HG02678 (cell line): ENCODE results near the gene DES.

Source experiments
- ATAC-seq: cut with Tn5 transposase; IDR thresholded peaks from one replicate; pipeline ENCODE4 v1.9.1; 2021; ENCODE audit warnings: mild to moderate bottlenecking, moderate library complexity; ENCODE audit not compliant: unreplicated experiment

The DES gene

DNA sequence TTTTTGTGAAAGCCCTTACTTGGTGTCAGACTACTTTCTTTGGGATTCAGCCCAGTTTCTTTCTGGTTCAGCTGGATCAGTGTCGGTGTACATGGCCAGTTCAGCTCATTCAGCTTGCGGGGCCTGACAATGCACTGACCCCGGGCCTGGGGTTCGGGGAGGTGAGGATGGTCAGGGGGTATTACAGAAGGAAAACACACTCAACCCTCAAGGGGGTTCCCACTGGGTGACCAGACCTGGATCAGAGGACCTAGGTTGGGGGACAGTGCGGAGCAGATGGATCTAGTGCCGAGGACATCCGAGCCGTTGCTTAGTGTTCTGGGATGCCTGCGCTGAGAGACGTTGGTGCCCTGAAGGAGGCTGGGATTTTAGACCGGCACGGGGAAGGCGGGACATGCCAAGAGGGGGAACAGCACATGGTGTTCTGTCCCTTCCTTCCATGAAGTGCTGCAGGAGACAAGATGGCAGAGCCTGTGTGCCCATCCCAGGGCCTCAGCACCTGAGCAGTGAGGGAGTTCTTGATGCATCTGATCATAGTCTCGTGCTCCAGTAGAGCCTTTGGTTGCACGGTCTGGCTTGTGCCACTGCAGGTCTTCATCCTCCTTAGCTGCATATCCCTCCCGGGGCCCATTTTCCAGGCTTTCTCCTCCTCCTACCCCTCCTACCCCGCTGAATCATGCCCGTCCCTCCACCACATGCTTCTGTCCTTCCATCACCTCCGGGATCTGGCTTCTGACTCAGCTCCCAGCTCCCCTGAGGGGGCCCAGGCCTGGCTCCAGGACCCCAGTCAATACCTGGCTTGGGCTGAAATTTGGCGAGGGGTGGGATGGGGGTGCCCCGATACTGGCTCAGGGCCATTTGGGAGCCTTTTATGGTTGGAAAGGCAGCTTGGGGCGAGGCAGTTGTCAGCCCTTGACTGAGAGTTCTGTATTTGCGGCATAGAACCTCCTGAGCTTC lies 34.5 kb downstream of the DES start:
- no peak for ATAC-seq

- ATAC-seq = no peak
Observed at GRCh38 chr2:219453671-219454590, 35.8 kb downstream of the DES start.

- no peak for ATAC-seq
Observed at GRCh38 chr2:219455581-219455980, 37.4 kb downstream of the DES start.

DNA sequence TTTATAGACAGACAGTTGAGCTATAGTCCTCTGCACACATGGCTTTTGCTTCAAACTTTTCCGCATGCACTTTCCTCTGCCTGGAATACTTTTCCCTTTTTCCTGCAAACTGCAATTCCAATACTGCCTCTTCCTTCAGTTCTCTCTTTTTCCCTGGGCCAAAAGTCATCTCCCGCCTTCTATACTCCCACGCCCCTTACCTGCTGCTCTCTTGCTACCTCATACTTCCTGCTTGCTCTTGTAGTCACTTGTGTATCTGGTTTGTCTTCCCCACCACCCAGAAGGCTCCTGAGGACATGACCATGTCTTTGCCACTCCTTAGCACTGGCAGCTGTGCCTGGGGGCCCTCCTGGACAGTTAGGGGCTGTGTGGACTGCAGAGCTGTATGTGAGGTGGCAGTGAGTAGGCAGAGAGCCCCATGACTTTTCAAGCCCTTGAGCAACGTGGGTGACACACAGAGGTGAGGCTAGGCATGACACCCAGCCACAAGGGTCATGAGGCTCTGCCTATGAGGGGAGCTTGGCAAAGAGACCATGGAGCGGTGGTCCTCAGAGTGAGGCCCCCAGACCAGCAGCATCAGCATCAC lies 39.7 kb downstream of the DES start:
- ATAC-seq = no peak

GRCh38 chr2:219458996-219459395 lies 40.8 kb downstream of the DES start:
- no peak for ATAC-seq

DNA sequence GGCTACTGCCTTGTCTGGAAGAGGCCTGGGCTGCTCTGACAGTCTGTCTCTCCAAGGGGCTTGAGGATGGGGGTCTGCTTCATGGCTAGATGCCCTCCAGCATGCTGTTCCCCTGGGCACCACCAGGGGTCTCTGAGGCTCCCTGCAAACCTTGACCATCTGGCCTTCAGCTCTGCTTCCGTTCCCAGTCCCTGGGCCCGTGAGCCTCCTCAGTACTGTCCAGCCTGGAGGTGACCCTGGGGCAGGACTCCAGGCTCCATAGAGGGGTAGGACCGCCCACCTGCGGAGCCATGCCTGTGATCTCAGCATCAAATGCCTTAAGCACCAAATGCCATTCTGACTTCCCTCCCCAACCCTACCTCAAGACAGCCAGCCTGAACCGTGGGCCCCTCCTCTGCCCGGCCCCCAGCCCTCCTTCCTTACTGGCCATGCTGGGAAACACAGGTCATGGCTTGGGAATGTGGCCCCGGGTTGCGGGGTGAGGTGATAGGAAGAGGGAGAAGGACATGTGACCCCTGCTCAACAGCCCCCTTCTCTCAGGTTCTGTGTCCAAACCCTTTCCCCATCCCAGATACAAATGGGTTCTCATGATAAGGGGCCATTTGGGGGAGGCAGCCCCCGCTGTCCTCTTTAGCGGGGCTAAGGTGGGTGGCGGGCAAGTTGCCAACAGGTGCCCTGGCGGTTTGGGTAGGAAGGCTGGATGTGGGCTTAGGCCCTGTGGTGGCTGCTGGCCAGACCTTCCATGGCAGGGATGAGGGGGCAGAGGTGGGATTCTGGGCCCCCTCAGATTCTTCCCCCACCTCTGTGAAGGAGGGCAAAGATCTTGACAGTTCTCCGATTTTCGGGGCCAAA lies 41.5 kb downstream of the DES start:
- ATAC-seq = peak; percentile 72

DNA sequence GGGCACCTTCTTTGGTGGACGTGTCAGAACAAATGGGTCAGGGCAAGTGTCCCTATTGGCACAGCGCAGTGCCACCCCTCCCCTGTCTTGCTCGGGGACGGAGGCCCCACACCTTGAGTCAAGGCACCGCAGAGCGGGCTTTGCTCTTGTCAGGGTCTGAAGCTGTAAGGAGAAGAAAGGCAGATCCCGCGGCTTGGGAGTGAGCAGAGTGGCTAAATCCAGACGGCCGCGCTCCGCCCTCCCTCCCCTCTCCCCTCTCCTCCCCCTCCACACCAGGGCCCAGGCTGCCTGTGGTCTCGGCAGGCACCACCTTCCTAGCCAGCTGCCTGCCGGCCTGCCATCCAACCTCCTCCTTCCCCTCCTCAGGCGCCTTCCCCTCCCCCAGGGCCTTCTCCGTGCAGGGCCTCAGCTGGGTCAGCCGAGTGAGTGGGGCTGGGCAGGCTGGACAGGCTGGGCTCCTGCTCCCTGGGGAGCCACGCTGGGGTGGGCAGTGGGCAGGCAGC lies 42.3 kb downstream of the DES start:
- no peak for ATAC-seq

DNA sequence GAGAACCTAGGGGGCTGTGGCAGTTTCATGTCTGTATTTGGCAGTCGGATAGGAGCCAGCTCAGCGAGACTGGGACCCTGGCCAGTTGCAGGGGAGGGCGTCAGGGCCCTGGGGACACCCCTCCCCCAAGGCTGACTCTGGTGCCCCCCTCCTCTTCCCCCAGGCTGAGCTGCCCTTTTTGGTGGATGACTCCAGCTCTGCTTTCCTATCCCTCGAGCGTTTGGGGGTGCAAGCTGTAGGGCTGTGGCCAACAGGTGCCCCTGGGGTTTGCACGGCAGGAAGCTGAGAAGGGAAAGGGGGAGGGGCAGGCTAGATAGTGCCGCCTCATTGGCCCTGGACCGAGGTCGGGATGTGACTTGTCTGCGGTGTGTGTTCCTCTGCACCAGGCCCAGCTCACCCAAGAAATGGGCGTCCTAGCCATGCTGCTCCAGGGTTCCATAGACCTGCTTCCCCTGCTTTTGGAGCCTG lies 42.9 kb downstream of the DES start:
- ATAC-seq = no peak

DNA sequence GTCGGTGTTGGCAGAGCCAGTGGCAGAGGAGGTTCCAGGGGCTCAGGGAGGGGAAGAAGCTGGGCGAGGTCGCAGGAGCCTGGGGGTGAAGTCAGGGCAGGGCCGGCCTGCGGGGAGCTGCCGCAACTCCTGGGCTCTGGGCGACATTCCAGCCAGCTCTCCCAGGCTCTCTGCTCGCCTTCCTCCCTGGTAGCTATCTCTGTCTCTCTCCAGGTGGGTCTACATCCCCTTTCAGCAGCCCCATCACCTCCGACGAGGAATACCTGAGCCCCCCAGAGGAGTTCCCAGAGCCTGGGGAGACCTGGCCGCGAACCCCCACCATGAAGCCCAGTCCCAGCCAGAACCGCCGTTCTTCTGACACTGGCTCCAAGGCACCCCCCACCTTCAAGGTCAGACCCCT lies 43.5 kb downstream of the DES start:
- no peak for ATAC-seq

- ATAC-seq = no peak
Observed at GRCh38 chr2:219462349-219462748, 44.2 kb downstream of the DES start.

DNA sequence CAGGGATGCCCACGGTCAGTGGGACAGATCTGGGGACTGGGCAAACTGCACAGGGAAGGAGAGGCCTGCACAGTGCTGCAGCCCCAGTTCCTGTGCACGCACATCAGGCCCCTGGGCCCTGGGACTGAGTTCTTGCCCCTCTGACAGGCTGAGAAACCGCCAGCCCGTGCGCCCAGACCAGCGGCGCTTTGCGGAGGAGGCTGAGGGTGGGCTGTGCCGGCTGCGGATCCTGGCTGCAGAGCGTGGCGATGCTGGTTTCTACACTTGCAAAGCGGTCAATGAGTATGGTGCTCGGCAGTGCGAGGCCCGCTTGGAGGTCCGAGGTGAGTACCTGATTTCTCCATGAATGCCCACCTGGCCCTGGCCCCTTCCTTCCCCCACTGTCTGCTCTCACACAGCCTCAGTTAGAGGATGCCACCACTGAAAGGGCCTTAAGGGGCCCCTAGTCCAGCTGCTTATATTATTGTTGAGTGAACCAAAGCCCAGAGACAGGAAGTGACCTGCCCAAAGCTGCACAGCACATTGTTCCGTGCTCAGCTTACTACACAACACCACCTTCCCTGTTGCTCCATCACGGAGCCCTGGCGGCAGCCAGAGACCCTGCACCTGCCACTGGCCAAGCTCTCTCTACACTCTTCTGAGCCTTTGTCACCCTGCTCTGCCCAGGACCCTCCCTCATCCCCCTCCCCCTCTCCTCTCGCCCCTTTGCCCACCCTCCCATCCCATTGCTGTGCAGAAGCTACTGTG lies 46.3 kb downstream of the DES start:
- no peak for ATAC-seq

GRCh38 chr2:219465659-219466561 lies 47.7 kb downstream of the DES start:
- no peak for ATAC-seq

DNA sequence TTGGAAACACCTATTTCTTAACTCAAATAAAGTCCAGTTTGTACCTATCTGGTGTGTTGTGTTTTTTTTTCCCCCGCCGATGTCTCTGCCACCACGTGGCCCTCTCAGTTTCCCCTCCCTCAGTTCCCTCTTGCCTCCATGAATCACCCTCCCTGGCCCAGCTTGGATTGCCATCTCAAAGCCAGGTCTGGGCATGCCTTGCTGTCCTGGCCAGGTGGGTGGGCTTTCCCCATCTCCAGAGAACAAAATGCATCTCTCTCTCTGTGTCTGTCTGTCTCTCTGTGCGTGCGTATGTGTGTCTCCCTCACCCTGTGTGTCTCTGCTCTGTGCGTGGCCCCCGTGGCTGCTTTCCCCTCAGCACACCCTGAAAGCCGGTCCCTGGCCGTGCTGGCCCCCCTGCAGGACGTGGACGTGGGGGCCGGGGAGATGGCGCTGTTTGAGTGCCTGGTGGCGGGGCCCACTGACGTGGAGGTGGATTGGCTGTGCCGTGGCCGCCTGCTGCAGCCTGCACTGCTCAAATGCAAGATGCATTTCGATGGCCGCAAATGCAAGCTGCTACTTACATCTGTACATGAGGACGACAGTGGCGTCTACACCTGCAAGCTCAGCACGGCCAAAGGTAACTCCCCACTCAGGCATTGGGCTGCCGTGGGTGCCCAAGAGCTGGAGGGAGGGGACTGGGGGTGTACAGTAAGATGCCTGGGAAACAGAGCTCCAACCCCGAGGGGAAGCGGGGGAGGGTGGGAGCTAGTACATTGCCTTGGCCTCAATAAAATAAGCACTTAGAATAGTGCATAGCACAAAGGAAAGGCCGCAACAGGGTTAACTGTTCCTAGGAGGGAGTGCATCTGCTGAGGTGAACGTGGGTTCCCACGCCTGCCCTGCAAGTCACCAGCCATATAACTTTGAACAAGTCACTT lies 48.9 kb downstream of the DES start:
- no peak for ATAC-seq

GRCh38 chr2:219467736-219468075 lies 49.5 kb downstream of the DES start:
- no peak for ATAC-seq

GRCh38 chr2:219468410-219469185 lies 50.4 kb downstream of the DES start:
- no peak for ATAC-seq

- no peak for ATAC-seq
Observed at GRCh38 chr2:219469186-219469724, 51.1 kb downstream of the DES start.
